Measurements from ENCODE around the gene POLR1A. TPM values are rescaled to one million over a fixed set of nuclear protein-coding genes. Genes with fewer than 3 reads are reported as not detected.

Gene POLR1A
- total RNA-seq, 4 donors from 2014 or later = 11.8 to 20.2 (median 16.2) TPM

GRCh38 chr2:85975581-85975980, 130.1 kb downstream of the POLR1A start:
- Histone ChIP-seq H3K9me3 (no peaks in the 10 kb centered on the region), H3K4me1 (peaks cover 0 to 29% (median 7%) of the 10 kb centered on the region in 3 donors), H3K4me3 (no peak overlapping the region), H3K27ac (peak overlapping the region in 1 of 4 donors; percentile 29), H3K36me3 (no peaks in the 10 kb centered on the region), H3K27me3 (peaks cover 0 to 15% (median 0%) of the 10 kb centered on the region in 4 donors)
- TF ChIP-seq CTCF (IDR thresholded peaks at IDR 0.05) (no peak), POLR2A (IDR thresholded peaks at IDR 0.05) (no peak)
- intact Hi-C loops (cut with DNase I) = no loop called here
- WGBS, 2 donors = 62 to 64% methylated on average over 4 of the region's 4 CpGs
- DNase-seq = no peak

GRCh38 chr2:85974390-85974789, 131.3 kb downstream of the POLR1A start:
- H3K9me3 ChIP-seq = no peaks in the 10 kb centered on the region
- no peak overlapping the region for H3K4me3 ChIP-seq
- no peaks in the 10 kb centered on the region for H3K36me3 ChIP-seq
- intact Hi-C loops (cut with DNase I) = no loop called here
- DNase-seq = no peak
- TF ChIP-seq POLR2A (IDR thresholded peaks at IDR 0.05) (no peak), CTCF (IDR thresholded peaks at IDR 0.05) (no peak)
- peaks cover 0 to 28% (median 7%) of the 10 kb centered on the region in 3 donors for H3K4me1 ChIP-seq
- H3K27ac ChIP-seq = no peak overlapping the region
- peaks cover 0 to 15% (median 0%) of the 10 kb centered on the region in 4 donors for H3K27me3 ChIP-seq
- WGBS, 2 donors = 75 to 82% methylated on average over 1 of the region's 1 CpG

- intact Hi-C loops (cut with DNase I) = no loop called here
- no peak overlapping the region for H3K4me3 ChIP-seq
- no peak overlapping the region for H3K27ac ChIP-seq
- H3K36me3 ChIP-seq = no peaks in the 10 kb centered on the region
- TF ChIP-seq CTCF (IDR thresholded peaks at IDR 0.05) (no peak), POLR2A (IDR thresholded peaks at IDR 0.05) (no peak)
- H3K4me1 ChIP-seq = peaks cover 0 to 12% (median 0%) of the 10 kb centered on the region in 3 donors
- H3K9me3 ChIP-seq = no peaks in the 10 kb centered on the region
- H3K27me3 ChIP-seq = peaks cover 0 to 15% (median 0%) of the 10 kb centered on the region in 4 donors
- no peak for DNase-seq
- WGBS, 2 donors = 12 to 50% methylated on average over 1 of the region's 1 CpG
Observed at GRCh38 chr2:85972355-85972754, 133.3 kb downstream of the POLR1A start.

- Histone ChIP-seq H3K4me3 (no peak overlapping the region), H3K27ac (no peak overlapping the region), H3K27me3 (peaks cover 0 to 8% (median 0%) of the 10 kb centered on the region in 4 donors), H3K9me3 (no peaks in the 10 kb centered on the region), H3K4me1 (peaks cover 0 to 10% (median 0%) of the 10 kb centered on the region in 3 donors), H3K36me3 (no peaks in the 10 kb centered on the region)
- TF ChIP-seq CTCF (IDR thresholded peaks at IDR 0.05) (no peak), POLR2A (IDR thresholded peaks at IDR 0.05) (no peak)
- intact Hi-C loops (cut with DNase I) = no loop called here
- no peak for DNase-seq
Observed at GRCh38 chr2:85971366-85971765, 134.3 kb downstream of the POLR1A start.

Small RNAs within 50 kb of the gene (small RNA-seq; reads per million reads assigned to genes)
- 1,520 to 3,904 (median 3,294) reads per million in 4 donors for gene SNORD94

Other genes starting within 250 kb of the POLR1A start
- 10 to 100 TPM in 1 of 4 donors, 1 to 10 TPM in 3; 1.3 to 13.5 (median 5.2) TPM for gene ST3GAL5, start 216.9 kb downstream of the POLR1A start, total RNA-seq
- gene PTCD3, start 349 bp upstream of the POLR1A start, total RNA-seq = 10 to 100 TPM; 16.7 to 63.9 (median 53.1) TPM
- gene IMMT, start 89.6 kb upstream of the POLR1A start, total RNA-seq = 10 to 100 TPM; 40.1 to 55.1 (median 49.0) TPM
- gene MRPL35, start 93.6 kb upstream of the POLR1A start, total RNA-seq = 10 to 100 TPM; 23.0 to 30.8 (median 29.3) TPM
- 10 to 100 TPM in 1 of 4 donors, 1 to 10 TPM in 2, under 1 TPM in 1; 0.83 to 10.3 (median 2.0) TPM for gene REEP1, start 231.7 kb upstream of the POLR1A start, total RNA-seq